ENCODE data around the gene OR6P1.

Gene OR6P1, protein sequence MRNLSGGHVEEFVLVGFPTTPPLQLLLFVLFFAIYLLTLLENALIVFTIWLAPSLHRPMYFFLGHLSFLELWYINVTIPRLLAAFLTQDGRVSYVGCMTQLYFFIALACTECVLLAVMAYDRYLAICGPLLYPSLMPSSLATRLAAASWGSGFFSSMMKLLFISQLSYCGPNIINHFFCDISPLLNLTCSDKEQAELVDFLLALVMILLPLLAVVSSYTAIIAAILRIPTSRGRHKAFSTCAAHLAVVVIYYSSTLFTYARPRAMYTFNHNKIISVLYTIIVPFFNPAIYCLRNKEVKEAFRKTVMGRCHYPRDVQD

DNA sequence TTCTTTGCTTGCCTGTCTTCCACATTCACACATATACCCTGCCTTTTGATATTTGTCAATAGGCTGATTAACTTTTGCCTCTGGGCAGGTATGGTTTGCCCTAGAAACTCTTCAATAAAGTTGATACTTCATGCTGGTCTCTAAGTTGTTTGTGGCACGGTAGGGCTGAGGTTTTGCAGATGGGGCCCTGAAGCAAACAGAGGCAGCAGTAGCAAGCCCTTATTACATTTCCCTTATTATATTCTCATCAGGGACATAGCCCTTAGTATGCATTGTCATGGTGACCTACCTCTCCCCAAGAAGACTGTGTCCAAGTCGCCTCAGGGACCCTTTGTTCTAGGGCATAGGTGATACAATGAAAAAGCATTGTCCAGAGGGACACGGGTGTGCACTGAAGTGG, at the start of gene OR6P1:
TSS of gene OR6P1 (minus strand) at position 101 of the 400 bp plus-strand sequence. CDS start 6,976 bp downstream, outside the sequence.
- DNase-seq (ENCODE audit: low read depth), result no peak

DNA sequence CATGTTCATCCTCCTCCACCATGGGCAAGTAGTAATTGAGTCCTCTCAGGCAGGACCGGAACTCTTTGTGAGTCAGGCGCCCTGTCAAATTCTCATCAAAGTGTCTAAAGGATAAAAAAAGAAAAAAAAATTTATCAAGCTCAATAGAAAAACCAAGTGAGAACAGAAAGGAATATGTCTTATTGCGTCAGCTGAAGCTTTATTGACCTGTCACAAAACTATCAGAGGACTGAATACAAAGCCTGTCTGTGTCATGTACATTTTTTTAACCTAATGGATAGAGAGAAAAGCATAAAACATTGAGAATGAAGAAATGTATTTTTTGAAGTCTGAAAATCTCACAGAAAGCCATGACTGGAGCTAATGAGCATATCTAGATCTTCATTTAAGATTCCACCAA, 43.4 kb upstream of the OR6P1 start:
- DNase-seq (ENCODE audit: low read depth), result no peak

DNA sequence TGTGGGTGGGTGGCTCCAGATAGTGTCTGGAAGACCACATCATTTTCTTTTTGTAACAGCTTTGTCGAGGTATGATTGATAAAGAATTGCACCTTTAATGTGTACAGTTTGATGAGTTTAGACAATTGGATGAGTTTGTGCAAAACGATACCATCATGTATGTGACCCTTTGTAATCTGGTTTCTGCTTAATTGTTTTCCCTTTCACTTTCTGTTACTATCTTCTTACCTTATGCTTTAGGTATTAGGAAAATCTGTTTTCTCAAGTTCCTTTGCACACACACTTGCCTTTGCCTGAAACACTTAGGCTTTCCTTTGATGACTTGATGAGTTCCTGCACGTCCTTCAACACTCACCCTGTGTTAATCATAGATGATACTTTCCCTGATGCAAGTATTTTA, 41.5 kb upstream of the OR6P1 start:
- no peak for DNase-seq (ENCODE audit: low read depth)

DNA sequence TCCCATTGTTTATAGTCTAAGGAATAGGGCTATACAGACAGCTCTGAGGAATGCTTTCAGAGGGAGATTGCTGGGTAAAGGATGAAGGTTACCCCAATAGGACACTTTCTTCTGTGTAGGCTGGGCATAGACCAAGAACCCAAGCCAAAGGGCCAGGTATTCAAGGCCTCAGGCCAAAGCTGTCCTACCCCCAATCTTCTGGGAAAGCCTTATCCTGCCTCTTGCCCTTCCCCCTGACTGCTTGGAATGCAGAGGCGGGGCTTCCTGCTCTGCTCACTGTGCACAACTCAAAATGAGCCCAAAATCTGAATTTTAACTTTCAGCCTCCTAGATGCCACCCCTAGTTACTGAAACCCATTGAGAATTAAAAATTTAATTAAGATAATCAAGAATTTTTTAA, 36.9 kb upstream of the OR6P1 start:
- no peak for DNase-seq (ENCODE audit: low read depth)

DNA sequence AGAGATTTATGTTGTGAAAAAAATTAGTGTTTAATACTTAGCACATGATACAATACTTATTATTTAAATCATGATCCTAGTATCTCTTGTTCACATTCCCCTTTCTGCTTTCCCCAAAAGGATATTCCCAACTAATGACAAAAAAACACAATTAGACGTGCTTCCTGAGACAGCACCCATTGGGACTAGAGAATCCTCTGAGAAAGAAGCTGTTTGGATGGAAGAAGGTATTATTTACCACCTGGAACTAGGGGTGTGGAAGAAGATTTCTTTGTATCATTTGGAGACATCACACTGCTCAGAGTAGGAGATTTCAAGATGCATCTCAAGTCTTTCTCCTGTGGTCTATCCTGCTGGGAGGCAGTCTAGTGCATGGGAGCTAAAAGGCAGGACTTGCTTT, 34.6 kb upstream of the OR6P1 start, which contains the start of gene OR10Z1:
TSS of gene OR10Z1 (plus strand) at position 301 of the 400 bp plus-strand sequence. CDS start 1,171 bp downstream, outside the sequence.
- DNase-seq (ENCODE audit: low read depth), result no peak

DNA sequence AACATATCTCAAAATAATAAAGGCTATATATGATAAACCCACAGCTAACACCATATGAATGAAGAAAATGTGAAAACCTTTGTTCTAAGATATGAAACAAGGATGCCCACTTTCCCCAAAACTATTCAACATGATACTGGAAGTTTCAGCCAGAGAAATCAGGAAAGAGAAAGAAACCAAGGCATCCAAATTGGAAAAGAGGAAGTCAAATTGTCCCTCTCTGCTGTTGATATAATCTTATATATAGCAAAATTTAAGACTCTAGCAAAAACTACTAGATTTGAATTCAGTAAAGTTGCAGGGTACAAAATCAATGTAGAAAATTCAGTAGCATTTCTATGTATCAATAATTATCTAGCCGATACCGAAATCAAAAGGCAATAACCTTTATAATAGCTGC, 30.4 kb upstream of the OR6P1 start:
- DNase-seq (ENCODE audit: low read depth), result no peak

DNA sequence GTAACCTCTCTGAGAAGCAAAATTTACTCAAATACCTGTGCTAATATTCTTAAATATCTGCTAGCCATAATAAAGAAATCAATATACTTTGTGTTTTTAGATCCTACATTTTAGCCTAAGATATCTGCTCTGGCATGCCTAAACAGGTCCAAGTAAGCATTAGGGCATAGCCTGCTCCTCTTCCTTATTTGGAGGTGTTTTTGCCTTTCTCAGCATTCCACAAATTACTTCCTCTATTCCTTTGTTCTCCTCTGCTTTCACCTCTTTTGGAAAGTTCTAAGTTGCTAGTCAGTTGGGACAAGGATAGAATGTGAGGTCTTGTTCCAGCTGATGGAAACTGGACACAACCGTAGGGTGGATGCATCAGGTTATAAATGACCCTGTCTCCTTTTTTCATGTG, 16.6 kb upstream of the OR6P1 start:
- DNase-seq (ENCODE audit: low read depth), result no peak

DNA sequence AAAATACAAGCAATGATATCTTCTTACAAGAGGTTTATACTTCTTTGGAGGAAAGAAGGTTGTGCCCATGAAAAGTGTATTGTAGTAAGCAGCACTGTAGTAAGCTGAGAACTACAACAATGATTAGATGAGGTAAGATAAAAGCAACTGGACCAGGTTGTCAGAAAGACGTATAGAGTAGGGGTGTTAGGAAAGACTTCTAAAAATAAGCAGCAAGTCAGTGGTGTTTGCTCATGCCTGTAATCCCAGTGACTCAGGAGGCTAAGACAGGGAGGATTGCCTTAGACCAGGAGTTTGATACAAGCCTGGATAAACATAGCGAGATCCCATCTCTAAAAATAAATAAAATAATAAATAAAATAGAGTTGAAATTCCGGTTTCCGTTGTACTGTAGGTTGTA, 13.6 kb upstream of the OR6P1 start:
- DNase-seq (ENCODE audit: low read depth), result no peak

DNA sequence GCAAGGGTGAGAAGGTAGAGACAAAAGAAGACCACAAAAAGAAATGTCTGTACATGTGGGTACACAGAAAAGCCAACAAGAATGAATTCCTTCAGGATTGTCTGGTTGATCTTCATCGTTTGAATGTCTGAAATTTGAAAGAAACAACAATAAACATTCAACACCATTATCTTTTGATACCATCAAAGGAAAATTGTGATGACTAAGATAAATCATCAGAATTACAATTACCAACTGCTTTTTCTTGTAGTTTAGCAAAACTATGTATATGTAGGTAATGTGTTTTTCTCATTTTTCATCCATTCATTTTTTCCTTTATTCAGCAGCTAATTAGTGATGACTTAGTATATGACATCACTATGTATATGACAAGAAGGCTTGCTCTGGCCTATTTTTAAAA, 9.4 kb upstream of the OR6P1 start, which contains the start of gene OR10X1:
TSS of gene OR10X1 (minus strand) at position 167 of the 400 bp plus-strand sequence. CDS start at position 167, 0 bp downstream.
- DNase-seq (ENCODE audit: low read depth), result no peak

DNA sequence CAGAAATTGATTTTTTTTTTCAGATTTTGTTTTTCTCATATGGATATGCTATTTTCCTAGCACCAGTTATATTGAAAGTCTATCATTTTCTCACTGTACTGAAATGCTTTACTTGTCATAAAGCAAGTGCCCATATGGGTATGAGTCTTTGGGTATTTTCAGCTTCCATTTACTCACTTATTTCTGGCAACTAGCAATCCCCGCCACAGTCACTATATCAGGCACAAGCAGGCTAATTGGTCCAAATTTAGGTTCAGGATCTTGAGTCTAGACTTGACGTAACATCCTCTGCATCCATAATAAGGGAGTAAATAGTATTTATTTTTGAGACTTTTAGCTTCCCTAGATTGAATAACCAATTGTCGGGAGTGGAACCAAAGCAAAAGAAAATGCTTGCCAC, 7.2 kb upstream of the OR6P1 start:
- DNase-seq (ENCODE audit: low read depth), result no peak

DNA sequence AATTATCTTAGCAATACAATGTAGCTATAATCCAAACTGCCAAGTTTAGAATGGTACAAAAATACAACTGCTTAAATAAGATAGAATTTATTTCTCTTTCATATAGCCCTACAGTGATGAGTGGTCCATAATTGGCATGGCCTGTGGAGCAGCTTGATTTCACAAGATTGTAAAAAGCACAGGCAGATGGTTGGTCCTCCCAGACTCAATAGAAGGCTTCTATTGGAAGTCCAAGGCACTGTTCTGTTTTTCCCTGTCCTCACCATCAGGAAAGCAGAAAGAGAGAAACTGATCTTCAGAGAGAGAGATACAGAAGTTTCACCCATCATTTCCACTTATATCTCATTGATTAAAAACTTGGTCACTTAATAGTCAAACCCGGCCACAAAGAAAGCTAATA, 1.8 kb upstream of the OR6P1 start:
- no peak for DNase-seq (ENCODE audit: low read depth)

DNA sequence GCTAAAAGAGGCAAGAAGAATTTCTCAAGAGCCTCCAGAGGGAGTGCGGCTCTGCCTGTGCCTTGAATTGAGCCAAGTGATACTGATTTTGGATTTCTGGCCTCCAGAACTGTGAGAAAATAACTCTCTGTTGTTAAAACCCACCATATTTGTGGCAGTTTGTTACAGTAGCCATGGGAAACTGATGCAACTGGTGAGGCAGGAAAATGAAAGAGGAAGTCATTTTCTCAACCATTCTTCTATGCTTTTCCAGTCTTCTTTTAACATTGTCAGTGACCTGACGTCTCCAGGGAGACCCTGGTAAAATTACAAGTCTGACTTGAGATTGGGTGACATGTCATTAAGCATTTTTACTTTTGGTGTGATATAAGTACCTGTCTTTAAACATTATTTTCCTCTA, 5.8 kb downstream of the OR6P1 start:
- DNase-seq (ENCODE audit: low read depth), result no peak

DNA sequence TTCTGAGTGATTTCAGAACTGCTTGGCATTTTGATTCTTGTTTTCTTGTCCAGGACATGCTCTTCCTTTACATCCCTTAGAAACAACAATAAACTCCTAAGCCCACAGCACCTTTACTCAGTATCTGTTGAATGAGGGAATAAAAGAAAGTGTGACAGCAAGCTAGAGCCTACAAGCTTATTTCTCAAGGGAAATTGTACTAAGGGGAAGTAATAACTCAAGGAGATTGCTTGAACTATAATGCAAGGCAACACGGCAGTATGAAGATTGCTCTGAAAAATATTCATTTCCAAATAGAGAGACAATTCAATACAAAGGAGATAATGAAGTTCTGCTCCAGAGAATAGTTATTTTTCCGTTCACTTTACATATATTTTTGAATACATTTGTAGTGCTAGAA, 6.5 kb downstream of the OR6P1 start:
- DNase-seq (ENCODE audit: low read depth), result no peak

DNA sequence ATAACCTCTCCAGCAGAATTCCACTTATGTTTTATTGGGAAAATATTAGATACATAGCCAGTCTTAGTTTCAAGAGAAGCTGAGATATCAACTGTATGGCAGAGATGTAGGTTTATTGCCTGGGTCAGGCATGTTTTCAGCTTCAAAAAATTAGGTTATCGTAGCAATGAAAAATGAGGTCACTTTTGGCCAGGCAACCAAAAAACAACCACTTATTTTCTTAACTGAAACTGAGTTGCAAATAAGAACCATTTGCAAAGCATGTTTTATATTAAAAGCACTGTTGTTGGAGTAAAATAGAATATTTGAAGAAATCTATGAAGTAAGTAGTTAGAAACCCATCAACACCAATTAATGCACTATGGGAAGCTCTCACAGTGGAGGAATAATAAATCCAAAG, 10.7 kb downstream of the OR6P1 start:
- DNase-seq (ENCODE audit: low read depth), result no peak

DNA sequence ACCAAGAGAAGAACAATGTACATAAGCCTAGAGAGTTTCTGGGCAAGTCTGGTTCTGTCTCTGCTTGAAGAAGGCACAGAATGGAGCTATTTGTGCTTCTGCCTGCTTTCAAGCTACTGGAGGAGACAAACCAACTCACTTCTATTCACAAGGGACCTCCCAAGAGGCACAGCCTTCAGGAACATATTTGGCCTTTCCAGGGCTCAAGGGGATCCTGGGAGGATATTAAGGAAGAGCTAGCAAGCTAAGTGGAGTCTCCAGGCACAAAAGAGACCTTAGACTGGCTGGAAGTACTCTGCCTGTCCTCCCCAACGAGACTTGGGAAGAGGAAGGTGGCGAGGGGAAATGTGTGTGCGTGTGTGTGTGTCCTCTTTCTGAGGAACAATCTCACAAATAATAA, 16.0 kb downstream of the OR6P1 start, which contains the start of gene OR6Y1:
TSS of gene OR6Y1 (minus strand) at position 54 of the 400 bp plus-strand sequence. CDS start 6,300 bp downstream, outside the sequence.
- no peak for DNase-seq (ENCODE audit: low read depth)

DNA sequence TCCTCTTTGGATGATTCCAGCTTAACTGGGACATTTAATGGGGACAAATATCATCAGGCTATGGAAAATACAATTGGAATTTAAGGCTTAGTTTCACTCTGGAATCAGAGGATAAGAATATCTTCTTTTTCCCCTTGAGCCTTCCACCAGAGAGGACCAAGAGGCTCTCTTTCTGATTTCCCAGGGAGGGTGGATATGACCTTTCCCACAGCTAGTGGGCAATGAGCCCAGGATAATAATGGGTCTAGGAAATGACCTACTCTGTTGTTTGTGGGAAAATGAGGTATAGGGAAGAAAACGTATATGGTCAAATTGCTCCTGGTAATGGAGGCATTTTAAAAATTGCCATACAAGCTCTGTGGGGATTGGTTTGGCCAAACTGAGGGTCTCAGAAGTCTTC, 18.1 kb downstream of the OR6P1 start:
- DNase-seq (ENCODE audit: low read depth), result no peak

DNA sequence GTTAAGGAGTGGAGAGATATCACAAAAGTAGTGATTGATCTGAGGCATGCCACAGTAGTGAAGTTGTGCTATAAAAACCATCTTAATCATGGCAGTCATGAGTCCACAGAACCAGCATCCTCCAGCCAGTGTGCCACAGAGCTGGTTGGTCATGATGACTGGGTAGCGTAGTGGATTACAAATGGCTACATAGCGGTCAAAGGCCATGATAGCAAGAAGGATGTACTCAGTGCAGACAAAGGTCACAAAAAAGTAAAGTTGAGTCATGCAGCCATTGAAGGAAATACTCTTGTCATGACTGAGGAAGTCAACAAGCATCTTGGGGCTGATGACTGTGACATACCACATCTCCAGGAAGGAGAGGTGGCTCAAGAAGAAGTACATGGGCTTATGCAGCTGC, 22.8 kb downstream of the OR6P1 start:
- no peak for DNase-seq (ENCODE audit: low read depth)

DNA sequence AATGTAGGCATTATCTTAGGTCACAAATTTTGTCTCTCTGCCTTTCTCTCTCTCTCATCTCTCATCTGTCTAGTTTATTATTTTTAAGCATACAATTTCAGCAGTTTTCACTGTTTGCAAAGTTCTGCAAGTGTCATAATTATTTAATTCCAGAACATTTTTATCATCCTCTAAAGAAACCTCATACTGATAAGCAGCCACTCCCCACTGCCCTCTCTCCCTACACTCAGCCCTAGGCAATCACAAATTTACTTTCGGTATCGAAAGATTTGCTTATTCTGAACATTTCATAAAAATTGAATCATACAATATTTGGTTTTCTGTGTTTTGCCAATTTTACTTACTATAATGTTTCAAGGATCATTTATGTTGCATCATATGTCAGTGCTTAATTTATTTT, 32.8 kb downstream of the OR6P1 start:
- no peak for DNase-seq (ENCODE audit: low read depth)

DNA sequence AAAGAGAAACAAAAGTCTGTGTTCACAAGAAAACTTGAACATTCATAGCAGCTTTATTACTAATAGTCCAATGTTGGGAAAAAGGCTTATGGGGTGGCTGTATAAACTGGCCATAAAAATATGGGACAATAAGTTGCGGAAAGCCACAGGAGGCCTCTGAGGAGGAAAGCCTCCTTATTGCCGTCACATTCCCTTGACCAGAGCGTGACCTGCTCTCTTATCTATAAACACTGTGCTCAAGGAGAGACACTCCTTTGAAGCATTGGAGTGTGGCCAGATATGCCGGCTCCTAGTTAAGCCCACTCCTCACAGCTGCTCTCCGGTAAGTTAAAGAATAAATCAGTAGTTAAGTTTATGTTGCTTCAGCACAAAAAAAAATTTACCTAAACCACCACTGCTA, 35.9 kb downstream of the OR6P1 start:
- DNase-seq (ENCODE audit: low read depth), result no peak

DNA sequence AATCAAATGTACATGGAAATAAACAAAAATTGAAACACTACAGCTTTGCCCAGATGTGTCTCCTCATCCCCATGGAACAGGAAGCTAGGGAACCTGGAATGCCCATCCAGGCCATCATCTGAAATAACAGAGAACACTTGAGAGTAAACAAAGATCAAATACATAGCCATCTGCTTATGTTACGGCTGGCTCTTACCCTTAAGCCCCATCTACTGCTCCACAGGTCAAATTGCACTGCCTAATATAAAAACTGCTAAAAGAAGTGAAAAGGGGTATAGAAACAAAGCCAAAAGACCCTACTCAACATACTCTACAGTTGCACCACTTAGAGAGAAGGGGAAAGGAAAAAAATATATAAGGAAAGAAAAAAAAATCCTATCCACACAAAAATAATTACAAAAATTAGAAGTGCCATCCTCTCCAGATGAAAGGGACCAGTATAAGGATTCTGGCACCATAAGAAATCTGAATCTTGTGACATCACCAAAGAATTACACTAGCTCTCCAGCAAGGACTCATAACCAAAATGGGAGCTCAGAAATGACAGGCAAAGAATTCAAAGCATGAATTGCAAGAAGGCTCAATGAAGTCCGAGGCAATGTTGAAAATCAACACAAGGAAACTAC, 43.1 kb downstream of the OR6P1 start:
- peak; percentile 57 for DNase-seq (ENCODE audit: low read depth)

DNA sequence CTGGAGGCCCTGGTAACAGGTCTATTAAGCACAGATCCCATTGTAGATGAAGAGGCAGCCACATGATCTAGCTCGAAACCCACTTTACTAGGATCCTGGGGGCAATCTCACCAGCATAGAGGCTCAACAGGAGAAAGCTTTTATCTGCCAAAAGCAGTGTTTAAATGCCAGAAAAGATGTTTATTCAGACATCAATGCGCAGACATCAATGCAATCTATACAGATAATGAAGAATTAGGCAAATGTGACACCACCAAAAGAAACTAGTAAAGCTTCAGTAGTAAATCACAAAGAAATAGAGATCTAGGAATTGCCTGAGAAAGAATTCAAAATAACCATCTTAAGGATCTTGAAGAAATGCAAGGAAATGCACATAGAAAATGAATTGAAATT, 48.7 kb downstream of the OR6P1 start:
- no peak for DNase-seq (ENCODE audit: low read depth)

DNA sequence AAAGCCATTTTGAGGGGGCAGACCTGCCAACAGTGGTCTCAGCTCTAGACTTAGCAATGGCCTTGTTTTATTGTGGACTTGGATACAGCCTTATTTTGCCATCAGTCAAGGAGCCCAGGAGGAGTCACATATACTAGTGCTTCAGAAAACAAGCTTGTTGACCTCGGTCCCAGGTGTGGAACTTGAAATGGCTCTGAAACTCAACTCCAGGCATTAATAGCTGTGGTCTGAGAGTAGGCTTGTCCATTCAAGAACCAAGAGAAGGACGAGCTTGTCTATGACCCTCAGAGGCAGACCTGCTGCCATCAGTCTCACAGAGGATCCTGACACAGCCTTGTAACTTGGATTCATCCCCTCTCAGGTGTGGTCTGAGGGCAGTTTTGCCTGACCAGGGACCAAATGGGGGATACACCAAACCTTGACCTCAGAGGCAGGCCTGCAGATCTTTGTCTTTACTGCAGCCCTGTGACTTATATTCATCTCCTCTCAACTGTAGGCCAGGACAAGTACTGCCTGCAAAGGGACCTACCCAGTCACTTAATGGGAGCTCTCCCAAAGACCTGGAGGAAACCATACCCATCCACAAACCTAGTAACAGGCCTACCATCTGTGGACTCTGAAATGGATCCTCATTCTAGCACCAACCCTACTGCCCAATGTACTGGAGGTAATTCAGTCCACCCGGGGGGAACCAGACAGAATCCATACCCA, 49.3 kb downstream of the OR6P1 start:
- DNase-seq (ENCODE audit: low read depth), result no peak

DNA sequence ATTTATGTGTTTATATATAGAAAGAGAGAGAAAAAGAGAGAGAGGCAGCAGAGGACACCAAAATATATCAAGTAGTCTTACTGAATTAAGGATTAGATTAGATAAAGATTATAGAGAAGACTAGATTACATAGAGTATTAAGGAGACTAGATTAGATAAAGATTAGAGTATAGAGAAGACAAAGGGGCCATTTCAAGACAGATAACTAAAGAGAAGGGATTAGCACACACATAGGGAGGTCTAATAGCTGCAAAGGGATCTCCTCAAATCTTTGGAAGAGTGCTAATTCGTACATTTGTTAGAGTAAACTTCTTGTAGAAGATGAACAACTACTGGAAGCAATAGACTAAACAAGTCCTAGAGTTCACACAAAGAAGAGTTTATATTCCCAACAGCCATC, 50.4 kb downstream of the OR6P1 start:
- no peak for DNase-seq (ENCODE audit: low read depth)
